Testis (tissue), 3 donors: Measurements from ENCODE around the gene LPCAT2. TPM values are rescaled to one million over a fixed set of nuclear protein-coding genes. Genes with fewer than 3 reads are reported as not detected.

Experiments
- DNase-seq: peaks from one replicate; pipeline ENCODE4 v3.0.0-alpha.2; 2019
- H3K27ac ChIP-seq, 2 donors: fragments of 200-600 bp; sonication (generic); one replicate each; pipeline ENCODE4 v1.5.1; 2019
- H3K27me3 ChIP-seq: fragments of 200-600 bp; sonication (generic); one replicate; pipeline ENCODE4 v1.5.1; 2019
- H3K36me3 ChIP-seq: fragments of 200-600 bp; sonication (generic); one replicate; pipeline ENCODE4 v1.5.1; 2017; ENCODE audit warnings: low read depth; ENCODE audit errors: missing control alignments
- H3K4me1 ChIP-seq: fragments of 200-600 bp; sonication (generic); one replicate; pipeline ENCODE4 v1.5.1; 2019
- H3K4me3 ChIP-seq, 2 donors: fragments of 200-600 bp; sonication (generic); one replicate each; pipeline ENCODE4 v1.5.1; 2017 to 2019
- H3K9me3 ChIP-seq: fragments of 200-600 bp; sonication (generic); one replicate; pipeline ENCODE4 v1.5.1; 2017
- POLR2A ChIP-seq: fragments of 450-650 bp; IDR thresholded peaks from one replicate; pipeline ENCODE4 v1.6.1; 2017; ENCODE audit warnings: antibody characterized with exemption, mild to moderate bottlenecking, moderate library complexity
- WGBS, 2 donors: methylation state at CpG; one replicate each; pipeline ENCODE4 v1.1.5; 2018; 5-methylcytosine and 5-hydroxymethylcytosine counted together
- intact Hi-C: fragments of 100-400 bp; cut with DNase I; formaldehyde crosslinking; loops from one replicate; pipeline ENCODE4 v1.15.1; 2023; ENCODE audit warnings: low total_unique reads
- polyA plus RNA-seq: library from polyadenylated mRNA; stranded (reverse); fragments of 350-450 nt; fragmentation: Illumina TruSeq; extraction: RNeasy Lipid Tissue Mini Kit (QIAGEN cat#74804); gene quantifications from one replicate; pipeline ENCODE4 v1.2.3, GENCODE V29; 2014; ENCODE audit warnings: low read depth, low replicate concordance; ENCODE audit not compliant: insufficient read depth
- total RNA-seq, 2 donors: library from RNA; depleted of rRNA; stranded (reverse); fragments of >200 nt; gene quantifications; one replicate each; pipeline ENCODE4 v1.2.3, GENCODE V29; 2016
- TF ChIP-seq, protein P1 (sequence below), 3 experiments: fragments of 450-650 bp in 2 of 3; fragments of 200-600 bp in 1 of 3; sonication (generic) in 1 of 3; IDR thresholded peaks; one replicate each; pipeline ENCODE4 v1.5.1; 2016 to 2019; ENCODE audit warnings: antibody characterized with exemption in 3 of 3, mild to moderate bottlenecking in 2 of 3, moderate library complexity in 1 of 3

Gene LPCAT2
- total and polyA plus RNA-seq, 3 donors from 2014 or later: 6.9 to 12.0 (median 8.5) TPM

DNA sequence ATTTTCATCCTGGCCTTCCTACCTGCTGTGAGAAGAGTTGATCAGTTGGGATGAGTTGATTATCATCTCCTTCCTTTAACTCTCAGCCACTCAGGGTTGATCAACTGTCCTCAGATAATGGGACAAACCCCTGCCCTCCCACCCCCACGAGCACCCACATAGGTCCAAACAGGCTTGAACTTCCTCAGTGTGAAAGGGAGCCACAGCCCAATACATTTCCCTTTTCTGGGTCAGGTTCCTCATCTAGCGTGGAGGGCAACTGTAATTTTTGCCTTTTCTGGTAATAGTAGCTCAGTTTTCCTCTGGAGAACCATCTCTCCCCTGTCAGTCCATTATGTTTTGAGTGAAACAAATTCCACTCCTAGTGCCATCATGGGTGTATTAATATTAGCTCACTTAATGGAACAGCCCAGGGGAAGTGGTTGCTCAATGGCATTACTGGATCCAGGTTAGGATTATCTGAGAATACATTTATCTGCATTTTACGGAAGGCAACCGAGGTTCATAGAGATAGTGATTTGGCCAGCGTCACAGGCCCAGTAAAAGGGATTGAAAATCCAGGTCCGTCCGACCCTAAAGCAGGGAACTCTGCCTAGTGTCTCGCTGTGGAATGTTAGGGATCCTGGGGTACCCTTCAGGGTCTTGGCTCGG lies 476 bp upstream of the LPCAT2 start:
- Histone ChIP-seq H3K4me3 (peak overlapping the region; percentile 75 to 79), H3K36me3 (no peaks in the 10 kb centered on the region), H3K4me1 (peaks cover 5% of the 10 kb centered on the region), H3K27me3 (no peaks in the 10 kb centered on the region), H3K27ac (peak overlapping the region in 1 of 2 donors; percentile 73), H3K9me3 (no peaks in the 10 kb centered on the region)
- WGBS, 2 donors: 41 to 42% methylated on average over 5 to 9 of the region's 9 CpGs
- no peak for TF ChIP-seq POLR2A
- TF ChIP-seq, protein P1, sequence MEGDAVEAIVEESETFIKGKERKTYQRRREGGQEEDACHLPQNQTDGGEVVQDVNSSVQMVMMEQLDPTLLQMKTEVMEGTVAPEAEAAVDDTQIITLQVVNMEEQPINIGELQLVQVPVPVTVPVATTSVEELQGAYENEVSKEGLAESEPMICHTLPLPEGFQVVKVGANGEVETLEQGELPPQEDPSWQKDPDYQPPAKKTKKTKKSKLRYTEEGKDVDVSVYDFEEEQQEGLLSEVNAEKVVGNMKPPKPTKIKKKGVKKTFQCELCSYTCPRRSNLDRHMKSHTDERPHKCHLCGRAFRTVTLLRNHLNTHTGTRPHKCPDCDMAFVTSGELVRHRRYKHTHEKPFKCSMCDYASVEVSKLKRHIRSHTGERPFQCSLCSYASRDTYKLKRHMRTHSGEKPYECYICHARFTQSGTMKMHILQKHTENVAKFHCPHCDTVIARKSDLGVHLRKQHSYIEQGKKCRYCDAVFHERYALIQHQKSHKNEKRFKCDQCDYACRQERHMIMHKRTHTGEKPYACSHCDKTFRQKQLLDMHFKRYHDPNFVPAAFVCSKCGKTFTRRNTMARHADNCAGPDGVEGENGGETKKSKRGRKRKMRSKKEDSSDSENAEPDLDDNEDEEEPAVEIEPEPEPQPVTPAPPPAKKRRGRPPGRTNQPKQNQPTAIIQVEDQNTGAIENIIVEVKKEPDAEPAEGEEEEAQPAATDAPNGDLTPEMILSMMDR (IDR thresholded peaks at IDR 0.05): no peak
- DNase-seq: no peak
- intact Hi-C loops: no loop called here

DNA sequence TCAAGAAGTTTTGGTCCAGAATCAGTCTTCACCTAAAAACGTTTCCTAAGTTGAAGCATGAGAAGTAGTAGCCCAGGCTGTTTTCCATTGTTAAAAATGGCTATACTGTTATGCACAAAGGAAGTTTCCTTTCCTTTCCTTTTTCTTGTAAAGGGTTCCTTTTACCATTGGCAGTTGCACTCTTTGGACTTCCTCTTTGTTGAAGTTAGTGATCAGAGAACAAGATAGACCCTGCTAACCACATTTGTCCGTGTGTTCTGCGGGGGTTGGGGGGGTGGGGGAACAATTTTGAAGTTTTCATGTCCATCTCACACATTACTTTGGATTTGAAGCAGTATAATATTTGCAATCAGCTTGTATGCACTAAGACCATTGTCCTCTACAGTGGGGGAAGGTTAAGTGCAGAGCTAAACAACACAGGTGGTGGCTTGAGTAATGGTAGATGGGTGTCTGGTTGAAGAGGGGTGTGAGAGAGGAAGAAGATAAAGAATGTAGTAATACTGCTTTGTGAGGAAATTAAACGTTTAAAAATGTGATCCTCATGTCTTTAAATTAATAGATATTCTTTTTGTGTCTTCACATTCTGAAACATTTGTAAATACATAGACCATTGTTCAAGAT lies 1.4 kb downstream of the LPCAT2 start:
- no peak for TF ChIP-seq POLR2A
- TF ChIP-seq, protein P1 (IDR thresholded peaks at IDR 0.05): no peak
- no peaks in the 10 kb centered on the region for H3K36me3 ChIP-seq
- peak overlapping the region in 1 of 2 donors; percentile 26 for H3K27ac ChIP-seq
- 31 to 44% methylated on average over 4 of the region's 4 CpGs for WGBS, 2 donors
- H3K4me1 ChIP-seq: no peaks in the 10 kb centered on the region
- no peaks in the 10 kb centered on the region for H3K27me3 ChIP-seq
- intact Hi-C loops: no loop called here
- no peaks in the 10 kb centered on the region for H3K9me3 ChIP-seq
- H3K4me3 ChIP-seq: peak overlapping the region in 1 of 2 donors; percentile 75
- no peak for DNase-seq

DNA sequence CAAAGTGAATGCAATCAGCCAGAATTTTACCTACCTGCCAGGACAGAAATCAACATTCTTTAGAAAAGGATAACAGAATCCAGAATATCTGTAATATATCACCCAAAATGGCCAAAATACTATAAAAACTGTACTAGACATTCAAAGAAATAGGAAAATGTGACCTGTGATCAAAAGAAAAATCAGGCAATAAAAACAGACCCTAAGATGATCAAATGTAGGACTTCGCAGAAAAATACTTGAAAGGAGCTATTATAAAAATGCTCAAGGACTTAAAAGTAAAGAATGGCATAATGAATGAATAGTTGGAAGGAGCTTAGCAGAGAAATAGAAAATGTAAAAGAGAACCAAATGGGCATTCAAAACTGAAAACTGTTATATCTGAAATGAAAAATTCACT lies 4.1 kb downstream of the LPCAT2 start:
- TF ChIP-seq, protein P1 (IDR thresholded peaks at IDR 0.05): no peak
- no peak for TF ChIP-seq POLR2A
- no peak overlapping the region for H3K27ac ChIP-seq
- H3K36me3 ChIP-seq: no peaks in the 10 kb centered on the region
- no peaks in the 10 kb centered on the region for H3K4me1 ChIP-seq
- no peaks in the 10 kb centered on the region for H3K9me3 ChIP-seq
- no peaks in the 10 kb centered on the region for H3K27me3 ChIP-seq
- intact Hi-C loops: no loop called here
- no peak overlapping the region for H3K4me3 ChIP-seq
- WGBS, 2 donors: 95 to 100% methylated on average over 1 of the region's 1 CpG
- no peak for DNase-seq

DNA sequence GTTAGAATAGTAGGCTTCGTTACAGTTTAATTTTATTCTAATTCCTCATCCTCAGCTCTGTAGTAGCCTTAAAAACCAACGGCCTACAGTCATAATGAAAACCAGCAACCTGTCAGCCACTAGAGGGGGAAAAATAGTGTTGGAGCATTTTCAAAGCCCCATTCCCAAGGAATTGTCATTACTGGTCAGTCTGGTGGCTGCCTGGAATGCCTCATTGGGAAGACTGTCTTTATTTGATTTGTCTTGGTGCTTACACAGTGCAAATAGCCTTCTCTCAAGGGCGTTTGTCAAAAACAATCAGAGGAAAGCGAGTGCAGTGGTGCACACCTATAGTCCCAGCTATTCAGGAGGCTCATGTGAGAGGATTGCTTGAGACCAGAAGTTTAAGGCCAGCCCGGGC lies 4.7 kb downstream of the LPCAT2 start:
- H3K9me3 ChIP-seq: no peaks in the 10 kb centered on the region
- no peaks in the 10 kb centered on the region for H3K27me3 ChIP-seq
- WGBS, 2 donors: 97 to 98% methylated on average over 5 of the region's 5 CpGs
- no peak overlapping the region for H3K4me3 ChIP-seq
- intact Hi-C loops: no loop called here
- no peaks in the 10 kb centered on the region for H3K36me3 ChIP-seq
- H3K27ac ChIP-seq: no peak overlapping the region
- no peaks in the 10 kb centered on the region for H3K4me1 ChIP-seq
- no peak for DNase-seq
- no peak for TF ChIP-seq POLR2A
- TF ChIP-seq, protein P1 (IDR thresholded peaks at IDR 0.05): no peak

DNA sequence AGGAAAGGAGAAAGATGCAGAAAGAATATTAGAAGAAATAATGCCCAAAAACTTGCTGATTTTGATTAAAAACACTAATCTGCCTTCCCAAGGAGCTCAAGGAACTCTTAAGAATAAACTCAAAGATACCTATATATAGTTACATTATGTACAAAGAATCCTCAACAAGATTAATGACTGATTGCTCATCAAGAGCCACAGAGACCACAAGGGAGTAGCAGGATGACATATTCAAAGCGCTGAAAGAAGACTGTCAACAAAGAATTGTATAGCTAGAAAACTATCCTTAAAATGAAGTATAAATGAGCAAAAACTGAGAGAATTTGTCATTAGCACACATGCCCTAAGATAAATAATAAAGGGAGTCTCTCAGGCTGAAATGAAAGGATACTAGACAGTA lies 6.2 kb downstream of the LPCAT2 start:
- Histone ChIP-seq H3K9me3 (no peaks in the 10 kb centered on the region), H3K4me1 (no peaks in the 10 kb centered on the region), H3K27me3 (no peaks in the 10 kb centered on the region), H3K36me3 (no peaks in the 10 kb centered on the region), H3K27ac (no peak overlapping the region), H3K4me3 (no peak overlapping the region)
- intact Hi-C loops: no loop called here
- no peak for DNase-seq
- no peak for TF ChIP-seq POLR2A
- TF ChIP-seq, protein P1 (IDR thresholded peaks at IDR 0.05): no peak
- WGBS, 2 donors: 90 to 94% methylated on average over 1 of the region's 1 CpG
